ENCODE measurements around the gene MAPRE2.

The MAPRE2 gene

DNA sequence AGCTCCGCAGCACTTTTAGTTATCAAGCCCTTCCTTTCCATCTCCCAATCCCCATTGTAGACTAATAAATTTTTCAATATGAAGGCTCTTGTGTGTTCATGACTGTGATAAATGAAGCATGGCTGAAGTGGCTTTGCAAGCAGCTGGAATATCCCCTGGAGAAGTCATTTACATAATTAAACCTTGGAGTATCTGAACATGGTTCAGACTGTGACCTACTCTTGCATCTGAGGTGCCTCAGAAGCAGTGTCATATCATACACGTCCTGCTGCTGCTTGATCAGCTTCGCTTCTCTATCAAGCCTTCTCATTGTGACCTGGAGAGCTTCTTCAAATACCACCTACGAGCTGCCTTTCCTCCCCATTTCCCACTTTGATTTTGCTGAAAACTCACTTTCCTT lies 151.2 kb downstream of the MAPRE2 start:
- TF ChIP-seq, protein P1, sequence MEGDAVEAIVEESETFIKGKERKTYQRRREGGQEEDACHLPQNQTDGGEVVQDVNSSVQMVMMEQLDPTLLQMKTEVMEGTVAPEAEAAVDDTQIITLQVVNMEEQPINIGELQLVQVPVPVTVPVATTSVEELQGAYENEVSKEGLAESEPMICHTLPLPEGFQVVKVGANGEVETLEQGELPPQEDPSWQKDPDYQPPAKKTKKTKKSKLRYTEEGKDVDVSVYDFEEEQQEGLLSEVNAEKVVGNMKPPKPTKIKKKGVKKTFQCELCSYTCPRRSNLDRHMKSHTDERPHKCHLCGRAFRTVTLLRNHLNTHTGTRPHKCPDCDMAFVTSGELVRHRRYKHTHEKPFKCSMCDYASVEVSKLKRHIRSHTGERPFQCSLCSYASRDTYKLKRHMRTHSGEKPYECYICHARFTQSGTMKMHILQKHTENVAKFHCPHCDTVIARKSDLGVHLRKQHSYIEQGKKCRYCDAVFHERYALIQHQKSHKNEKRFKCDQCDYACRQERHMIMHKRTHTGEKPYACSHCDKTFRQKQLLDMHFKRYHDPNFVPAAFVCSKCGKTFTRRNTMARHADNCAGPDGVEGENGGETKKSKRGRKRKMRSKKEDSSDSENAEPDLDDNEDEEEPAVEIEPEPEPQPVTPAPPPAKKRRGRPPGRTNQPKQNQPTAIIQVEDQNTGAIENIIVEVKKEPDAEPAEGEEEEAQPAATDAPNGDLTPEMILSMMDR (IDR thresholded peaks at IDR 0.05; ENCODE audit: low read depth, low read length) = no peak
- TF ChIP-seq EZH2phosphoT487 (IDR thresholded peaks at IDR 0.05; ENCODE audit: low read depth) = no peak
- Histone ChIP-seq H3K9ac (ENCODE audit: low read length) (no peak overlapping the region), H3K36me3 (replicated peaks; ENCODE audit: low read depth, low read length) (no peaks in the 10 kb centered on the region), H3K4me1 (ENCODE audit: low read length) (peaks cover 13% of the 10 kb centered on the region), H3K4me3 (ENCODE audit: low read length) (no peak overlapping the region), H3K9me3 (ENCODE audit: insufficient read depth, low read length) (no peaks in the 10 kb centered on the region), H4K20me1 (ENCODE audit: insufficient read depth, low read length) (no peaks in the 10 kb centered on the region), H3K27me3 (ENCODE audit: low read depth, low read length) (no peaks in the 10 kb centered on the region), H3K27ac (ENCODE audit: low read length) (no peak overlapping the region), H3K79me2 (ENCODE audit: low read length) (no peaks in the 10 kb centered on the region), H2AFZ (ENCODE audit: low read depth, low read length) (no peak overlapping the region), H3K4me2 (ENCODE audit: low read length) (no peak overlapping the region)
